K562 (cell line): Measurements from ENCODE around the gene KAT5. TPM values are rescaled to one million over a fixed set of nuclear protein-coding genes. Genes with fewer than 3 reads are reported as not detected.
A peak's percentile ranks its signal among the peaks of the same experiment; 100 is the strongest.

Experiments used
- ATF4 ChIP-seq: fragments of 450-650 bp; formaldehyde crosslinking; IDR thresholded peaks from 2 replicates; pipeline ENCODE4 v1.4.0; 2022; ENCODE audit warnings: mild to moderate bottlenecking, moderate library complexity
- CHD1 ChIP-seq: fragments of 200-600 bp; sonication (generic); IDR thresholded peaks from one replicate; pipeline ENCODE4 v1.6.1; 2012; ENCODE audit warnings: mild to moderate bottlenecking, moderate library complexity, low read length, inconsistent platforms
- CHD7 ChIP-seq: fragments of 200-600 bp; sonication (generic); IDR thresholded peaks from one replicate; pipeline ENCODE4 v1.6.1; 2012; ENCODE audit warnings: mild to moderate bottlenecking, low read depth, low read length, inconsistent platforms
- KDM5B ChIP-seq: fragments of 200-600 bp; sonication (generic); IDR thresholded peaks from 2 replicates; pipeline ENCODE4 v1.6.1; 2012; ENCODE audit warnings: low read depth, mild to moderate bottlenecking, moderate library complexity, low read length, control low read depth, inconsistent platforms; ENCODE audit not compliant: insufficient replicate concordance
- MTF1 ChIP-seq: fragments of 250-450 bp; sonication (Bioruptor Pico); IDR thresholded peaks from 2 replicates; pipeline ENCODE4 v1.9.0; 2021; ENCODE audit warnings: moderate library complexity, mild to moderate bottlenecking, inconsistent platforms, borderline replicate concordance
- NEUROD1 ChIP-seq: fragments of 150-350 bp; IDR thresholded peaks from 2 replicates; pipeline ENCODE4 v1.6.1; 2014; ENCODE audit warnings: borderline replicate concordance, low read length, low read depth; ENCODE audit not compliant: partially characterized antibody
- PATZ1 ChIP-seq: fragments of 250-450 bp; sonication (Bioruptor Pico); IDR thresholded peaks from 2 replicates; pipeline ENCODE4 v1.5.0; 2020; ENCODE audit warnings: mild to moderate bottlenecking, borderline replicate concordance
- PCBP2 ChIP-seq: fragments of 200-400 bp; formaldehyde crosslinking; IDR thresholded peaks from 2 replicates; pipeline ENCODE4 v1.6.1; 2018; ENCODE audit warnings: low read length, low read depth, mild to moderate bottlenecking, moderate library complexity; ENCODE audit not compliant: poor library complexity, severe bottlenecking
- PHB ChIP-seq: fragments of 250-450 bp; sonication (Bioruptor Pico); IDR thresholded peaks from 2 replicates; pipeline ENCODE4 v1.5.0; 2021
- POLR2AphosphoS2 ChIP-seq: IDR thresholded peaks from 2 replicates; pipeline ENCODE4 v1.6.1; 2012; ENCODE audit warnings: low read length, improper control_type of control experiment
- SMARCE1 ChIP-seq: fragments of 450-650 bp; IDR thresholded peaks from 2 replicates; pipeline ENCODE4 v1.7.1; 2016; ENCODE audit warnings: mild to moderate bottlenecking
- SUPT5H ChIP-seq: fragments of 450-650 bp; IDR thresholded peaks from 2 replicates; pipeline ENCODE4 v1.6.1; 2016
- ZC3H8 ChIP-seq: fragments of 450-650 bp; IDR thresholded peaks from 2 replicates; pipeline ENCODE4 v1.6.1; 2017
- polyA plus RNA-seq, 8 experiments: library from polyadenylated mRNA; depleted of rRNA in 4 of 8; stranded (reverse) in 5 of 8; unstranded in 3 of 8; fragments of >200 nt; fragmentation: Nextera tagmentation in 2 of 8; fragmentation: Illumina TruSeq in 1 of 8; extraction: Ambion mirVana in 2 of 8; extraction: Trizol in 1 of 8; gene quantifications; 2 replicates each; pipeline versions ENCODE4 v1.2.1 to v1.2.3, GENCODE V29; 2011 to 2014; ENCODE audit warnings: inconsistent platforms in 1 of 8, missing spikeins in 1 of 8
- total RNA-seq, 7 experiments: library from RNA; depleted of rRNA in 6 of 7; stranded (reverse); fragments of >200 nt in 6 of 7; fragmentation: Illumina TruSeq in 2 of 7; extraction: Trizol in 2 of 7; gene quantifications; 2 replicates each; pipeline versions ENCODE4 v1.2.1 to v1.2.3, GENCODE V29; 2011 to 2021; ENCODE audit warnings: low replicate concordance in 1 of 7

The KAT5 gene
- total and polyA plus RNA-seq, 9 of the 15 experiments (the other 6 are each of a cell fraction or from before 2014, with no cell fraction given): 3.6 to 76.8 (median 52.7) TPM

GRCh38 chr11:65662799-65663638, 49.0 kb upstream of the KAT5 start, which contains the start of gene RELA (continued):
- TF ChIP-seq CHD1: no peak
- no peak for TF ChIP-seq ZC3H8
- TF ChIP-seq MTF1 (CRISPR knock-in tag): no peak
- 0 out of 2 replicates have a peak, but pooled peaks have one; percentile 11 for TF ChIP-seq PHB (CRISPR knock-in tag)
- TF ChIP-seq SUPT5H: peak; percentile 77
- TF ChIP-seq POLR2AphosphoS2: no peak
- no peak for TF ChIP-seq SMARCE1
- no peak for TF ChIP-seq PCBP2
- TF ChIP-seq CHD7: no peak
- 0 out of 2 replicates have a peak, but pooled peaks have one; percentile 31 for TF ChIP-seq ATF4 (CRISPR knock-in tag)
- peak; percentile 83 for TF ChIP-seq KDM5B
- TF ChIP-seq PATZ1 (CRISPR knock-in tag): no peak
- TF ChIP-seq NEUROD1: peak; percentile 77
